ENCODE data around the gene NFIB.

GRCh38 chr9:14283276-14283675, 30.7 kb downstream of the NFIB start:
- no peak for TF ChIP-seq EZH2 (conservative IDR thresholded peaks at IDR 0.05; ENCODE audit: low read depth, low read length)
- no peak for TF ChIP-seq ZNF629 (CRISPR knock-in tag; conservative IDR thresholded peaks at IDR 0.05)
- TF ChIP-seq KAT8 (CRISPR knock-in tag; IDR thresholded peaks at IDR 0.05), result no peak
- no peak for TF ChIP-seq ZNF501 (CRISPR knock-in tag; IDR thresholded peaks at IDR 0.05)
- no peak for TF ChIP-seq GABPA (IDR thresholded peaks at IDR 0.05; ENCODE audit: low read depth, low read length)
- TF ChIP-seq GABPA (CRISPR knock-in tag; IDR thresholded peaks at IDR 0.05; ENCODE audit: low read depth), result no peak
- TF ChIP-seq TAF1 (CRISPR knock-in tag; IDR thresholded peaks at IDR 0.05), result no peak
- TF ChIP-seq SRSF9 (IDR thresholded peaks at IDR 0.05; ENCODE audit: borderline replicate concordance, insufficient read depth, low read depth, low read length, poor library complexity, severe bottlenecking), result no peak
- no peak for TF ChIP-seq ATF7 (IDR thresholded peaks at IDR 0.05)
- no peak for TF ChIP-seq ATF7 (CRISPR knock-in tag; IDR thresholded peaks at IDR 0.05)

All from HepG2 (cell line).